GM23338 (cell line): ENCODE results near the gene PRG2. TPM values are rescaled to one million over a fixed set of nuclear protein-coding genes. Genes with fewer than 3 reads are reported as not detected.
A peak's percentile ranks its signal among the peaks of the same experiment; 100 is the strongest.

Experiments
- ATAC-seq: fragments of 200-7000 bp; cut with Tn5 transposase; 3 replicates; pipeline ENCODE4 v1.9.1; 2020
- DNase-seq: peaks from one replicate; pipeline ENCODE4 v3.0.0-alpha.2; 2015; ENCODE audit warnings: low spot score
- H2AFZ ChIP-seq: fragments of 200-600 bp; sonication (generic); 2 replicates; pipeline ENCODE4 v1.8.0; 2016; ENCODE audit warnings: antibody characterized with exemption, mild to moderate bottlenecking, moderate library complexity
- H3F3A ChIP-seq: fragments of 200-600 bp; sonication (generic); replicated peaks from 2 replicates; pipeline ENCODE4 v1.8.0; 2017; ENCODE audit warnings: antibody characterized with exemption, mixed run types, low read depth
- H3K27ac ChIP-seq: fragments of 200-600 bp; sonication (generic); 2 replicates; pipeline ENCODE4 v1.6.1; 2016; ENCODE audit warnings: low read depth
- H3K27me3 ChIP-seq: fragments of 200-600 bp; sonication (generic); 2 replicates; pipeline ENCODE4 v1.8.0; 2016; ENCODE audit warnings: mild to moderate bottlenecking, mixed run types, moderate library complexity; ENCODE audit not compliant: insufficient read depth
- H3K36me3 ChIP-seq: fragments of 200-600 bp; sonication (generic); 2 replicates; pipeline ENCODE4 v1.8.0; 2016; ENCODE audit warnings: mild to moderate bottlenecking; ENCODE audit not compliant: insufficient read depth
- H3K4me1 ChIP-seq: fragments of 200-600 bp; sonication (generic); 2 replicates; pipeline ENCODE4 v1.8.0; 2016; ENCODE audit warnings: mild to moderate bottlenecking, moderate library complexity; ENCODE audit not compliant: insufficient read depth
- H3K4me2 ChIP-seq: fragments of 200-600 bp; sonication (generic); 2 replicates; pipeline ENCODE4 v1.7.1; 2017; ENCODE audit warnings: mixed run types
- H3K4me3 ChIP-seq: fragments of 200-600 bp; sonication (generic); 2 replicates; pipeline ENCODE4 v1.6.1; 2016; ENCODE audit warnings: mixed run types
- H3K79me2 ChIP-seq: fragments of 200-600 bp; sonication (generic); replicated peaks from 2 replicates; pipeline ENCODE4 v1.8.0; 2017; ENCODE audit warnings: mild to moderate bottlenecking; ENCODE audit not compliant: insufficient read depth
- H3K9me2 ChIP-seq: fragments of 200-600 bp; sonication (generic); 2 replicates; pipeline ENCODE4 v1.8.0; 2017; ENCODE audit not compliant: insufficient read depth
- H4K20me1 ChIP-seq: fragments of 200-600 bp; sonication (generic); replicated peaks from 2 replicates; pipeline ENCODE4 v1.8.0; 2017; ENCODE audit warnings: mild to moderate bottlenecking; ENCODE audit not compliant: insufficient read depth
- H3K27ac Mint-ChIP-seq: 2 replicates; pipeline ENCODE4 v1.8.0; 2020; ENCODE audit warnings: inconsistent platforms, mild to moderate bottlenecking, moderate library complexity, mixed read lengths
- H3K27me3 Mint-ChIP-seq: 3 replicates; pipeline ENCODE4 v1.8.0; 2022; ENCODE audit warnings: low read depth, mild to moderate bottlenecking, moderate library complexity, mixed read lengths, inconsistent platforms; ENCODE audit not compliant: insufficient read depth, poor library complexity
- H3K36me3 Mint-ChIP-seq: 3 replicates; pipeline ENCODE4 v1.8.0; 2021; ENCODE audit warnings: low read depth, mild to moderate bottlenecking, inconsistent platforms, moderate library complexity, mixed read lengths
- H3K4me1 Mint-ChIP-seq: 3 replicates; pipeline ENCODE4 v1.8.0; 2020; ENCODE audit warnings: mild to moderate bottlenecking, inconsistent platforms, mixed read lengths
- H3K4me3 Mint-ChIP-seq: 3 replicates; pipeline ENCODE4 v1.8.0; 2021; ENCODE audit warnings: moderate library complexity, mild to moderate bottlenecking, inconsistent platforms, mixed read lengths
- H3K9me3 Mint-ChIP-seq: 3 replicates; pipeline ENCODE4 v1.8.0; 2020; ENCODE audit warnings: moderate library complexity, mild to moderate bottlenecking, inconsistent platforms, mixed read lengths
- CREB1 ChIP-seq: fragments of 250-450 bp; sonication (Bioruptor Pico); IDR thresholded peaks from 2 replicates; pipeline ENCODE4 v1.5.0; 2020; ENCODE audit warnings: low read depth, mild to moderate bottlenecking, moderate library complexity
- CTCF ChIP-seq, 2 experiments: fragments of 200-600 bp in 1 of 2; sonication (generic) in 1 of 2; conservative IDR thresholded peaks; 2 replicates each; pipeline versions ENCODE4 v1.5.1 to v1.6.1; 2016 to 2017; ENCODE audit warnings: antibody characterized with exemption in 2 of 2, low read depth in 2 of 2, mild to moderate bottlenecking in 2 of 2, moderate library complexity in 1 of 2
- ETS1 ChIP-seq: IDR thresholded peaks from 2 replicates; pipeline ENCODE4 v1.6.1; 2016; ENCODE audit warnings: antibody characterized with exemption
- EZH2 ChIP-seq: fragments of 200-600 bp; sonication (generic); IDR thresholded peaks from one replicate; pipeline ENCODE4 v1.8.0; 2017; ENCODE audit warnings: antibody characterized with exemption, mild to moderate bottlenecking, low read depth; ENCODE audit not compliant: unreplicated experiment
- JUNB ChIP-seq: IDR thresholded peaks from one replicate; pipeline ENCODE4 v1.6.1; 2016; ENCODE audit warnings: antibody characterized with exemption; ENCODE audit not compliant: unreplicated experiment
- POLR2AphosphoS5 ChIP-seq: IDR thresholded peaks from 2 replicates; pipeline ENCODE4 v1.6.1; 2016; ENCODE audit warnings: antibody characterized with exemption, low read depth
- REST ChIP-seq: IDR thresholded peaks from one replicate; pipeline ENCODE4 v1.6.1; 2018; ENCODE audit warnings: antibody characterized with exemption; ENCODE audit not compliant: unreplicated experiment
- ZNF331 ChIP-seq: fragments of 250-450 bp; sonication (Bioruptor Pico); IDR thresholded peaks from 2 replicates; pipeline ENCODE4 v1.5.0; 2020; ENCODE audit warnings: low read depth, mild to moderate bottlenecking, moderate library complexity
- polyA plus RNA-seq: library from polyadenylated mRNA; unstranded; fragments of >200 nt; fragmentation: Nextera tagmentation; extraction: Ambion mirVana; gene quantifications from 2 replicates; pipeline ENCODE4 v1.2.1, GENCODE V29; 2016
- total RNA-seq: library from RNA; depleted of rRNA; stranded (reverse); fragments of >200 nt; shearing (Covaris generic); gene quantifications from 2 replicates; pipeline ENCODE4 v1.2.3, GENCODE V29; 2014

PRG2 gene
- total and polyA plus RNA-seq, 2 experiments from 2014 or later = not detected

- Histone ChIP-seq H3F3A (no peaks in the 10 kb centered on the region), H2AFZ (no peak overlapping the region), H3K36me3 (no peaks in the 10 kb centered on the region), H3K4me1 (no peaks in the 10 kb centered on the region), H3K9me2 (peaks cover 5% of the 10 kb centered on the region), H3K4me2 (no peak overlapping the region), H3K27me3 (no peaks in the 10 kb centered on the region), H4K20me1 (no peaks in the 10 kb centered on the region), H3K79me2 (no peaks in the 10 kb centered on the region), H3K27ac (no peak overlapping the region), H3K4me3 (no peak overlapping the region)
- Mint-ChIP-seq H3K4me3 (no peak overlapping the region), H3K36me3 (no peaks in the 10 kb centered on the region), H3K27ac (no peak overlapping the region), H3K27me3 (no peaks in the 10 kb centered on the region), H3K9me3 (no peaks in the 10 kb centered on the region), H3K4me1 (no peaks in the 10 kb centered on the region)
- no peak for ATAC-seq
- DNase-seq = no peak
- TF ChIP-seq ETS1 (no peak), REST (no peak), CREB1 (CRISPR knock-in tag) (no peak), EZH2 (no peak), JUNB (no peak), POLR2AphosphoS5 (no peak), ZNF331 (CRISPR knock-in tag) (no peak), CTCF (conservative IDR thresholded peaks at IDR 0.05; ENCODE audit: low read depth in 2 of 2) (no peak)
Measured at GRCh38 chr11:57391111-57391510, 661 bp upstream of the PRG2 start.

GRCh38 chr11:57387289-57388030, 3.0 kb downstream of the PRG2 start:
- Histone ChIP-seq H3K9me2 (no peaks in the 10 kb centered on the region), H3F3A (no peaks in the 10 kb centered on the region), H3K79me2 (no peaks in the 10 kb centered on the region), H4K20me1 (no peaks in the 10 kb centered on the region), H3K4me2 (no peak overlapping the region), H3K4me3 (no peak overlapping the region), H3K27ac (no peak overlapping the region), H3K27me3 (no peaks in the 10 kb centered on the region), H2AFZ (no peak overlapping the region), H3K36me3 (no peaks in the 10 kb centered on the region), H3K4me1 (no peaks in the 10 kb centered on the region)
- Mint-ChIP-seq H3K4me1 (no peaks in the 10 kb centered on the region), H3K9me3 (no peaks in the 10 kb centered on the region), H3K27me3 (peaks cover 3% of the 10 kb centered on the region), H3K4me3 (no peak overlapping the region), H3K27ac (no peak overlapping the region), H3K36me3 (no peaks in the 10 kb centered on the region)
- no peak for TF ChIP-seq EZH2
- TF ChIP-seq CTCF (conservative IDR thresholded peaks at IDR 0.05; ENCODE audit: low read depth in 2 of 2) = peak in 1 of 2 experiments; percentile 24; a peak in 1 of 4 replicates
- DNase-seq (no peak), ATAC-seq (no peak)
